Heart left ventricle (tissue), 13 donors: ENCODE results near the gene PBX1.

ENCODE experiments used
- CTCF ChIP-seq, 12 donors: fragments of 200-600 bp; sonication (generic) in 4 of 12; IDR thresholded peaks; one replicate each; pipeline versions ENCODE4 v1.5.0 to v1.8.0; 2018 to 2022; ENCODE audit warnings: antibody characterized with exemption in 12 of 12, mild to moderate bottlenecking in 5 of 12
- POLR2A ChIP-seq, 2 donors: fragments of 450-650 bp; IDR thresholded peaks; one replicate each; pipeline ENCODE4 v1.6.1; 2017; ENCODE audit warnings: antibody characterized with exemption in 2 of 2, mild to moderate bottlenecking in 2 of 2, moderate library complexity in 2 of 2
- donor health status: ischemic (EF 13 %, LVEDD 7.1; RV severe dilation, severe dysfunction).
- donor health status: DM: no; HTN: yes; CAD: no.
- donor health status: DM: no; HTN: no; CAD: no.
- donor health status: ischemic (EF 25% LVEDD 6.9; RV normal size, moderate dysfunction).
- donor health status: ischemic (EF 25% LVEDD 5.7; RV mildly dilated, moderate dysfunction).
- donor health status: ischemic (EF 35%, LVEDD 5.7; RV mildly dilated, moderate dysfunction).
- donor health status: nonischemic (EF 11% LVEDD 7.7; RV severe dilation, severe dysfunction).
- donor health status: DM: yes; HTN: yes; CAD: no.
- donor health status: PGD.
- donor health status: ischemic (EF 29% LVEDD 5.4; RV normal size, mild dysfunction).
- donor health status: nonischemic (EF 23%, LVEDD 6.1; RV moderate dilation, normal function).

- TF ChIP-seq CTCF (IDR thresholded peaks at IDR 0.05) (no peak), POLR2A (IDR thresholded peaks at IDR 0.05) (no peak)
These were observed 104.0 kb downstream of the PBX1 start for GRCh38 chr1:164662955-164663354.
